IPS-NIHi7 (cell line): Measurements from ENCODE around the gene IFFO2.
"Not testable (repeated sequence)": the region's sequence is repeated elsewhere in the genome, so short reads cannot be mapped to it uniquely, and the experiment has no call there.

ENCODE experiments used
- DNase-seq: peaks from one replicate; pipeline ENCODE4 v3.0.0; 2012; ENCODE audit warnings: mixed read lengths; ENCODE audit errors: extremely low spot score

Gene IFFO2

GRCh38 chr1:18874600-18874999, 81.9 kb downstream of the IFFO2 start:
- no peak for DNase-seq

- DNase-seq, result no peak
Observed at GRCh38 chr1:18874036-18874435, 82.4 kb downstream of the IFFO2 start.

GRCh38 chr1:18872071-18872611, 84.3 kb downstream of the IFFO2 start:
- DNase-seq, result no peak

GRCh38 chr1:18871401-18872070, 84.9 kb downstream of the IFFO2 start:
- DNase-seq, result no peak

GRCh38 chr1:18870957-18871356, 85.5 kb downstream of the IFFO2 start:
- no peak for DNase-seq

GRCh38 chr1:18870595-18870865, 85.9 kb downstream of the IFFO2 start:
- not testable (repeated sequence) for DNase-seq

GRCh38 chr1:18869847-18870594, 86.5 kb downstream of the IFFO2 start:
- no peak for DNase-seq

GRCh38 chr1:18868801-18869424, 87.6 kb downstream of the IFFO2 start:
- no peak for DNase-seq

GRCh38 chr1:18868354-18868753, 88.1 kb downstream of the IFFO2 start:
- DNase-seq, result no peak

GRCh38 chr1:18866846-18867245, 89.6 kb downstream of the IFFO2 start:
- DNase-seq, result no peak

GRCh38 chr1:18866314-18866713, 90.2 kb downstream of the IFFO2 start:
- DNase-seq, result no peak

GRCh38 chr1:18865176-18865575, 91.3 kb downstream of the IFFO2 start:
- no peak for DNase-seq

- DNase-seq, result no peak
Observed at GRCh38 chr1:18861590-18861989, 94.9 kb downstream of the IFFO2 start.

- no peak for DNase-seq
Observed at GRCh38 chr1:18861082-18861481, 95.4 kb downstream of the IFFO2 start.

- DNase-seq, result no peak
Observed at GRCh38 chr1:18859560-18859959, 96.9 kb downstream of the IFFO2 start, which contains the start of gene TAS1R2. TSS of gene TAS1R2 (minus strand) at chr1:18859660. CDS start at chr1:18859660, 0 bp downstream.

GRCh38 chr1:18858070-18858688, 98.3 kb downstream of the IFFO2 start:
- no peak for DNase-seq

GRCh38 chr1:18856435-18856834, 100.0 kb downstream of the IFFO2 start:
- DNase-seq, result no peak

- no peak for DNase-seq
Observed at GRCh38 chr1:18855573-18855972, 100.9 kb downstream of the IFFO2 start.

- DNase-seq, result no peak
Observed at GRCh38 chr1:18854331-18855025, 102.0 kb downstream of the IFFO2 start.
